Measurements from ENCODE around the gene OBP2B.

The OBP2B gene

DNA sequence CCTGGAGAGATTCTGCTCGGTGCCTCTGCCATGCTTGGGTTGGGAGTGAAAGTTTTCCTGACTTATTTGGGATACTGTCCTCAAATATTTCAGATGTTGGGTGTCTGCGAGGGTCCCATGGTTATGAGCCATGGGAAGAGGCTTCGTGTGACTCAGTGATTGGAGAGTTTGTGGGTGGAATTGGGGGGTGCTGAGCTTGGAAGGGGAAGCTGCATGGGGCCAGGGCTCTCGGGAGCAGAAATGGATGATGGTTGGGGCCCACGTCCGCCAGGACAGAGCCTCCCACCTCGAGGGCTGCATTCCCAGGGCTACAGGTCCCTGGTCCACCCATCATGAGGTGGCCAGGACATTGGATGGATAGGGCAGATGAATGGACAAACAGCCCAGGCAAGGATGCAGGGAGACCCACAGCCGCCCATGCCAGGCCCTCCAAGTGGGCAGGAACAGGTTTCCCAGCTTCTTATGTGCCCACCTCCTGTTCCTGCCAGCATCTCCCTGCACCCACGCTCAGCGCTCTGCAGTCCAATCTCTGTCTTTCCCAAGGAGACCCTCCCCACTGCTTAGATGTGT lies 5.5 kb downstream of the OBP2B start:
- no peaks in the 10 kb centered on the region for H3K36me3 ChIP-seq
- no peak for DNase-seq
- no peaks in the 10 kb centered on the region for H3K4me1 ChIP-seq
- peaks cover 5% of the 10 kb centered on the region; the same call in 1 of the 2 replicates for H3K27me3 ChIP-seq
- no peaks in the 10 kb centered on the region for H3K9me3 ChIP-seq
- no peak overlapping the region for H3K4me3 ChIP-seq (ENCODE audit: low read depth, low read length)
- TF ChIP-seq, protein P1, sequence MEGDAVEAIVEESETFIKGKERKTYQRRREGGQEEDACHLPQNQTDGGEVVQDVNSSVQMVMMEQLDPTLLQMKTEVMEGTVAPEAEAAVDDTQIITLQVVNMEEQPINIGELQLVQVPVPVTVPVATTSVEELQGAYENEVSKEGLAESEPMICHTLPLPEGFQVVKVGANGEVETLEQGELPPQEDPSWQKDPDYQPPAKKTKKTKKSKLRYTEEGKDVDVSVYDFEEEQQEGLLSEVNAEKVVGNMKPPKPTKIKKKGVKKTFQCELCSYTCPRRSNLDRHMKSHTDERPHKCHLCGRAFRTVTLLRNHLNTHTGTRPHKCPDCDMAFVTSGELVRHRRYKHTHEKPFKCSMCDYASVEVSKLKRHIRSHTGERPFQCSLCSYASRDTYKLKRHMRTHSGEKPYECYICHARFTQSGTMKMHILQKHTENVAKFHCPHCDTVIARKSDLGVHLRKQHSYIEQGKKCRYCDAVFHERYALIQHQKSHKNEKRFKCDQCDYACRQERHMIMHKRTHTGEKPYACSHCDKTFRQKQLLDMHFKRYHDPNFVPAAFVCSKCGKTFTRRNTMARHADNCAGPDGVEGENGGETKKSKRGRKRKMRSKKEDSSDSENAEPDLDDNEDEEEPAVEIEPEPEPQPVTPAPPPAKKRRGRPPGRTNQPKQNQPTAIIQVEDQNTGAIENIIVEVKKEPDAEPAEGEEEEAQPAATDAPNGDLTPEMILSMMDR (IDR thresholded peaks at IDR 0.05; ENCODE audit: low read depth, low read length): no peak

DNA sequence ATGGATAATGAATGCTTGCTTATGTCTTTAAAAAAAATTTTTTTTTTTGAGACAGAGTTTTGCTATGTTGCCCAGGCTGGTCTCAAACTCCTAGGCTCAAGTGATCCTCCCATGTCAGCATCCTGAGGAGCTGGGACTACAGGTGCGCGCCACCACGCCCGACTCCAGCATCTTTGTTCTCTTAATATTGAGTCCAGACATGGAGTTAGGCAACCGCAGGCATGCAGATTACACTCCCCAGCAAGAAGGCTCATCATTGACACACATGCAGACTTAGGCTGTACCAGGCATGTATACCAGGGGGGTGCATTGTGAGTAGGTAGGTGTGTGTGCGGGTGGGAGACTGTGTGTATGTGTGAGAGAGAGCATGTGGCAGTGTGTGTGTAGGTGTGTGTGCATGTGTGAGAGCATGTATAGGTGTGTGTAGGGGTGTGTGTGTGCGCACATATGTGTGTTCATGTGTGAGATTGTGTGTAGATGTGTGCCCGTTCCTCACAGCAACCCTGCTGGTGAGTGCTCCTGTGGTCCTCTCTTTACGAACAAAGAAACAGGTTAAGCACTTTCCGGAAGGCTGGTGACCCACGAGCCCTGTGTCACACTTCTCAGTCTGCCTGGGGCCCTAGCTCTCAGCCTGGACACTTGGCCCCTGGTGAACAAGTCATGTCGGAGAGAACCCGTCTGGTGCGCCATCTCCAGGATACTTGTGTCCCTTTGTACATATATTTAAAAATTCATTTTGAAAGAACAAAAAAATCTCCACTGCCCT lies 6.2 kb downstream of the OBP2B start:
- H3K4me3 ChIP-seq (ENCODE audit: low read depth, low read length): no peak overlapping the region

DNA sequence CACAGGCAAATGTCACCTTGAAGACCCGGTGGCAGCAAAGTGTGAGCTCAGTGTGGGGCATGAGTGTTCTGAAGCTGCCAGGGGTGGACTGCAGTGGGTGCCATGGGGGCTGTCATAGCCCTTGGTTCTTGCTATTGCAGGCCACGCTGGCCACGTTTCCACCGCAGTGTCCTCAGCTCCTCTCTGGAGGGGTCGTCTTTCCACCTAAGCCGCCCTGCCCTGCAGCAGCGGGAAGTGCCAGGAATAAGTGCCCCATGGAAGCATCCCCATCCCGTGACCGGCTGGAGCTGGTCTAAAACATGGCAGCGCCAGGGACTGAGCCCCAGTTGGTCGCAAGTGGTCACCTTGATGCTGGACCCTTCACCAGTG lies 6.9 kb downstream of the OBP2B start:
- Histone ChIP-seq H3K9me3 (no peaks in the 10 kb centered on the region), H3K27me3 (peaks cover 5% of the 10 kb centered on the region; the same call in 1 of the 2 replicates), H3K4me1 (no peaks in the 10 kb centered on the region), H3K36me3 (no peaks in the 10 kb centered on the region), H3K4me3 (ENCODE audit: low read depth, low read length) (no peak overlapping the region)
- TF ChIP-seq, protein P1 (IDR thresholded peaks at IDR 0.05; ENCODE audit: low read depth, low read length): no peak
- no peak for DNase-seq

More for the DNA sequence above, 6.2 kb downstream of the OBP2B start:
- Histone ChIP-seq H3K4me1 (no peaks in the 10 kb centered on the region), H3K27me3 (peaks cover 5% of the 10 kb centered on the region; the same call in 1 of the 2 replicates), H3K36me3 (no peaks in the 10 kb centered on the region), H3K9me3 (no peaks in the 10 kb centered on the region)
- TF ChIP-seq, protein P1 (IDR thresholded peaks at IDR 0.05; ENCODE audit: low read depth, low read length): no peak
- DNase-seq: no peak

DNA sequence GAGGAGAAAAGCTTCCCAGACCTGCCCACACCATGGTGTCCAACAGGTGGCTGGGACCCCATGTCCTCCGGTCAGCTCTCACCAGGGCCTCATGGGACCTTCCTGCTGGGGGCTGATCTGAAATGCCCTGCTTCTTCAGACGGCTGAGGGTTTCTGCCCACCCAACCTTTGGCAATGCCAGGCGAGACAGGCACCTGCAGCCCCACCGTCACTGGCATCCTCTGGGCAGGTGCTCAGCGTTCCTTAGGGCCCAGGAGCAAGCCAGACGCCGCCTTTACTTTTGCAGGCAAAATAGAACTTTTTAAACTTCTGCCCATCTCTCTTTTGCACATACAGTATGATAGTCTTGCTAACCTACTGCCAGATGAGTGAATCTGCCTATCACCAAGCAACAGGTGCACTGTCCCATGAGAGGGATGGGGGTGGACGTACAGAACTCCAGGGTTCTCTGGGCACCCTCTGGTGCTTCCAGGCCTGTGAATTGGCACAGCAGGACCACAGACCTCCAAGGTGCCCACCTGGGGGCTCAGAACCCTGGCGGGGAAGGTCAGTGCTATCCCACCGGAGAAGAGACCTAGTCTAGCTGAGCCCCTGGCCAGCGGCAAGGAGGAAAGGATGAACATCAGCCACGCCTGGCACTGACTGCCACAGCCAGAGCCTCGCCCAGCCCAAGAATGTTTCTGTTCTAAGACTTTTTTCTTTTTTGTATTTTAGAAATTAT lies 7.5 kb downstream of the OBP2B start:
- peaks cover 5% of the 10 kb centered on the region; the same call in 1 of the 2 replicates for H3K27me3 ChIP-seq
- no peaks in the 10 kb centered on the region for H3K4me1 ChIP-seq
- TF ChIP-seq, protein P1 (IDR thresholded peaks at IDR 0.05; ENCODE audit: low read depth, low read length): no peak
- no peak overlapping the region for H3K4me3 ChIP-seq (ENCODE audit: low read depth, low read length)
- no peaks in the 10 kb centered on the region for H3K9me3 ChIP-seq
- DNase-seq: no peak
- no peaks in the 10 kb centered on the region for H3K36me3 ChIP-seq

DNA sequence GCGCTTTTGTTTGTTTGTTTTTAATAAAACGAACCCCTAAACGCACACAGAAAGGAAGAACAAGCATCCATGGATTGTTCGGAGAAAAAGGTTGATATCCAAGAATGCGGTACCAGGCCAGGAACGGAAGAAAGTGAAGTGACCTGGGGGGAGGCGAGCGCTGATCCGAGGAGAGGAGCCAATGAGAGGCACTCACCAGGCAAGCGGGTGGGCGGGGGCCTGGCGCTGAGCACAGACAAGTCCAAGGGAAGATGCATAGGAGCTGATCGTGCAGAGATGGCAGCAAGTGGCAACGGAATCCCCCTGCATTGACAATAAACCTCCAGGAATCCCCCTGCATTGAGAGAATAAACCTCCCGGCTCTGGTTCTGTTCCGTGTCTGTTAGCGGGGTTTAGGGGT lies 8.4 kb downstream of the OBP2B start:
- H3K4me1 ChIP-seq: no peaks in the 10 kb centered on the region
- TF ChIP-seq, protein P1 (IDR thresholded peaks at IDR 0.05; ENCODE audit: low read depth, low read length): no peak
- DNase-seq: no peak
- no peak overlapping the region for H3K4me3 ChIP-seq (ENCODE audit: low read depth, low read length)
- H3K9me3 ChIP-seq: no peaks in the 10 kb centered on the region
- peaks cover 5% of the 10 kb centered on the region; the same call in 1 of the 2 replicates for H3K27me3 ChIP-seq
- H3K36me3 ChIP-seq: no peaks in the 10 kb centered on the region

All from BE2C (cell line).